AG09319 (cell line): ENCODE results near the gene DSCAM.

Experiments used
- DNase-seq: peaks from one replicate; pipeline ENCODE4 v3.0.0-alpha.2; 2010; ENCODE audit warnings: low read depth; ENCODE audit errors: extremely low read depth
- CTCF ChIP-seq: IDR thresholded peaks from 2 replicates; pipeline ENCODE4 v1.5.1; 2011; ENCODE audit warnings: low read depth, mild to moderate bottlenecking, inconsistent platforms, low read length, moderate library complexity

Gene DSCAM

GRCh38 chr21:40689840-40690360, 157.1 kb downstream of the DSCAM start:
- no peak for DNase-seq
- no peak for TF ChIP-seq CTCF

GRCh38 chr21:40689217-40689616, 157.7 kb downstream of the DSCAM start:
- TF ChIP-seq CTCF, result no peak
- DNase-seq, result no peak

DNA sequence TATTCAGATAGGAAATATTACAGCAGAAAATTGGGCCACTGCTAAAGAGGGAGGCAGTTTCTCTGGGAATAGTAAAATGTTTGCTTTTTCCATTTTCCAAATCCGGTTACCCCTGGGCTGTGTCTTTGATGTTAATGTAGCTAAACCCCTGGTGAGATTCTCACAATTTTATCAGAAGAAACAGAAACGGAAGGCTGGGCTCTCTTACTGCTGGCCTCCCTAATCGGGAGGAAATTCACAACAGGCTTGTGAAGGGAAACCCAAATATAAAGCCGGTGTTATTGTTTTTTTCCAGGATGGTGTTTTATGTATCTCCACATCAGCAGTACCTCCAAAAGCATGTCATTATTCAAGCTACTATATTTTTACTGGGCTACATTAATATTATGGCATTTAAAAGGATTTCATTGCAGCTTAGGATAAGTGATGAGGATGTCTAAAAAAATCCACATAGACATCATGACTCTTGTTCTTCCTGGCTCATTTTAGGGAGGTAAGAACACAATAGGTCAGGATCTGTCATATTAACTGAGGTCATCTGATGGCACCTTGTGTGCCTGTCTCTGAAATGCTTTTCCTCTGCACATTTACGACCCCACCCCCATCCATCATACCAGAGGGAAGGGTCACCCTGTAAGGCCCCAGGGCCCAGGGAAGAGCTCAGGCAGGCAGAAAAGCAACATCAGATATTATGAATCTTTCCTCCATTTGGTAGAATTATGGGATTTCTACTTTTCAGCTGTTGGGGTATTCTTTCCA, 158.7 kb downstream of the DSCAM start:
- no peak for TF ChIP-seq CTCF
- no peak for DNase-seq

DNA sequence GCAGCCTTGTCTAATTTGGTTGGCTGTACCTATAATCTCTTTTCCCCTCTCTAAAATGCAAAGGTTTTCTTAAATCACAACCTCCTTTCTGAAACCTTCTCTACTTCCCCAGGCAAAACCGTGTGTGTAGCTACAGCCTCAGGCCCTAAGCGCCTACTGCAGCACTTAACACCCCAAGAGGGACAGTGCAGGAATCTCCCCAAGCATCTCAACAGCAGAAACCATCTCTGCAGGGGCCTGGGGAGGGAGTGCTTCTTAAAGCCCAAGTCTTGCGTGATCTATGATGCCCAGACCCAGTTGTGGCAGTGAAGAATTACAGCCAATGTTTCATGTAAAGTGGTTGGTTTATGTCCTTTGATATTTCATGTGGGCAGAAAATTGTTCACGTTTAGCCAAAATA, 159.3 kb downstream of the DSCAM start:
- DNase-seq, result no peak
- TF ChIP-seq CTCF, result no peak

GRCh38 chr21:40686526-40686925, 160.4 kb downstream of the DSCAM start:
- no peak for TF ChIP-seq CTCF
- no peak for DNase-seq

DNA sequence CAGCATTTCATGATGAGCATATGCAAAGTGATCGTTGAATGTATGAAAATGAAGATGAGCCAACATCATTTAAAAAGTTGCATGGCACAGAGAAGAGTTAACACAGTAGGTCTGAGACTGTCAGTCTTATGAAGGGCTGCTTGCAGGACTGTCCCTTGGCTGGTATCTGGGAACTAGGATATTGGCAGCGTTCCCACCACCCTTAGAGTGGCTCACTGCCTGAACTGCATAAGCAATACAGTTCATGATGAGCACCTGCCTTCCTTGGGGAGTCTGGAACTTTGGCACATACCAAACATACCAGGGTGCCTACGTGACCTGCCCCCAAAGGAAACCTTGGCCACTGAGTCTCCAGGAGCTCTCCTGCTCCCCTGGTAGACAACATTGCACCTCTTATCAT, 161.8 kb downstream of the DSCAM start:
- no peak for TF ChIP-seq CTCF
- no peak for DNase-seq

DNA sequence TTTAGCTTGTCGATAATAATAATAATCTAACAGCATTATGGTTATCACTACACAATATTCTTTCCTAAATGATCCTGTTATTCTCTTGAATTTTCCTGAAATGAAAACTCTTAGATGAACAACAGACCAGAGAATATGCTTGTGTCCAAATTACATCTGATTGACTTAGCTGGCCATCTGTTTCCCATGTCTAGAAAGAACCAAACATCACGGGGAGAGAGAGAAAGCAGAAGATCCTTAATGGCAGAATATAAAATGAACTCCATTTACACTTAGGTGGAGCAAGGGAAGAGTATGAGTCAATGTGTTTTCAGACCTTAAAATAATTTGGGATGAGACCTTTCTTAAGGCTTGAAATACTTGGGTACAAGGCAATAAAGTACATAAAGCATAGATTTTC, 162.2 kb downstream of the DSCAM start:
- no peak for DNase-seq

More for the DNA sequence above, 162.2 kb downstream of the DSCAM start:
- TF ChIP-seq CTCF, result no peak
